DOHH2 (cell line): Measurements from ENCODE around the gene PITPNC1.

Source experiments
- H3F3A ChIP-seq: fragments of 200-600 bp; sonication (generic), shearing (Covaris generic); 2 replicates; pipeline ENCODE4 v1.6.0; 2016; ENCODE audit warnings: antibody characterized with exemption, mild to moderate bottlenecking; ENCODE audit not compliant: control insufficient read depth, insufficient read depth
- H3K27ac ChIP-seq: fragments of 200-600 bp; sonication (generic); 2 replicates; pipeline ENCODE4 v1.5.1; 2014; ENCODE audit warnings: low read depth, mild to moderate bottlenecking, low read length, moderate library complexity
- H3K27me3 ChIP-seq: fragments of 200-600 bp; sonication (generic); 2 replicates; pipeline ENCODE4 v1.6.1; 2014; ENCODE audit warnings: mild to moderate bottlenecking, low read length, mixed read lengths; ENCODE audit not compliant: control insufficient read depth
- H3K36me3 ChIP-seq: fragments of 200-600 bp; sonication (generic); 2 replicates; pipeline ENCODE4 v1.6.1; 2014; ENCODE audit warnings: mild to moderate bottlenecking, low read length, moderate library complexity, mixed read lengths; ENCODE audit not compliant: control insufficient read depth
- H3K4me1 ChIP-seq: fragments of 200-600 bp; sonication (generic); 2 replicates; pipeline ENCODE4 v1.6.1; 2014; ENCODE audit warnings: mild to moderate bottlenecking, low read length, mixed read lengths; ENCODE audit not compliant: control insufficient read depth
- H3K4me2 ChIP-seq: fragments of 200-600 bp; sonication (generic); 2 replicates; pipeline ENCODE4 v1.6.0; 2014; ENCODE audit warnings: mild to moderate bottlenecking, low read length, moderate library complexity
- H3K4me3 ChIP-seq: fragments of 200-600 bp; sonication (generic); 2 replicates; pipeline ENCODE4 v1.5.1; 2014; ENCODE audit warnings: mild to moderate bottlenecking, low read length, mixed read lengths
- H3K79me2 ChIP-seq: fragments of 200-600 bp; sonication (generic); 2 replicates; pipeline ENCODE4 v1.6.1; 2014; ENCODE audit warnings: mild to moderate bottlenecking, low read length, mixed read lengths; ENCODE audit not compliant: control insufficient read depth
- H3K9me2 ChIP-seq: fragments of 200-600 bp; sonication (generic); replicated peaks from 2 replicates; pipeline ENCODE4 v1.6.1; 2014; ENCODE audit warnings: mild to moderate bottlenecking, low read length, mixed read lengths; ENCODE audit not compliant: control insufficient read depth
- H3K9me3 ChIP-seq: fragments of 200-600 bp; sonication (generic); 2 replicates; pipeline ENCODE4 v1.6.1; 2014; ENCODE audit warnings: antibody characterized with exemption, low read length, mixed read lengths; ENCODE audit not compliant: control insufficient read depth, insufficient read depth
- H4K20me1 ChIP-seq: fragments of 200-600 bp; sonication (generic); 2 replicates; pipeline ENCODE4 v1.6.0; 2014; ENCODE audit warnings: low read depth, mild to moderate bottlenecking, antibody characterized with exemption, low read length, moderate library complexity; ENCODE audit not compliant: control insufficient read depth, insufficient read depth
- CTCF ChIP-seq: fragments of 200-600 bp; sonication (generic); IDR thresholded peaks from one replicate; pipeline ENCODE4 v1.5.1; 2014; ENCODE audit warnings: antibody characterized with exemption, mild to moderate bottlenecking, low read depth, low read length; ENCODE audit not compliant: poor library complexity, severe bottlenecking
- EZH2phosphoT487 ChIP-seq: fragments of 200-600 bp; sonication (generic); IDR thresholded peaks from 2 replicates; pipeline ENCODE4 v1.6.1; 2017; ENCODE audit warnings: borderline replicate concordance, mild to moderate bottlenecking, antibody characterized with exemption, low read length, moderate library complexity, mixed read lengths

Gene PITPNC1

GRCh38 chr17:67623767-67624166 is 246.7 kb downstream of the PITPNC1 start:
- Histone ChIP-seq H3K79me2 (no peaks in the 10 kb centered on the region), H4K20me1 (no peaks in the 10 kb centered on the region), H3K36me3 (no peaks in the 10 kb centered on the region), H3K9me3 (no peaks in the 10 kb centered on the region), H3F3A (no peaks in the 10 kb centered on the region), H3K27me3 (no peaks in the 10 kb centered on the region), H3K9me2 (no peaks in the 10 kb centered on the region), H3K4me1 (no peaks in the 10 kb centered on the region), H3K4me3 (no peak overlapping the region), H3K4me2 (no peak overlapping the region), H3K27ac (no peak overlapping the region)
- TF ChIP-seq EZH2phosphoT487, result no peak
- no peak for TF ChIP-seq CTCF

GRCh38 chr17:67624886-67625656 is 248.0 kb downstream of the PITPNC1 start:
- TF ChIP-seq CTCF, result no peak
- no peak for TF ChIP-seq EZH2phosphoT487
- no peak overlapping the region for H3K27ac ChIP-seq
- H4K20me1 ChIP-seq, result no peaks in the 10 kb centered on the region
- no peak overlapping the region for H3K4me3 ChIP-seq
- H3K9me2 ChIP-seq, result no peaks in the 10 kb centered on the region
- no peaks in the 10 kb centered on the region for H3K36me3 ChIP-seq
- H3K4me2 ChIP-seq, result no peak overlapping the region
- no peaks in the 10 kb centered on the region for H3K9me3 ChIP-seq
- H3K4me1 ChIP-seq, result no peaks in the 10 kb centered on the region
- H3F3A ChIP-seq, result no peaks in the 10 kb centered on the region
- H3K27me3 ChIP-seq, result no peaks in the 10 kb centered on the region
- H3K79me2 ChIP-seq, result no peaks in the 10 kb centered on the region

GRCh38 chr17:67625971-67626370 is 248.9 kb downstream of the PITPNC1 start:
- H3K36me3 ChIP-seq, result no peaks in the 10 kb centered on the region
- H3K4me3 ChIP-seq, result no peak overlapping the region

GRCh38 chr17:67628580-67629013 is 251.5 kb downstream of the PITPNC1 start:
- no peaks in the 10 kb centered on the region for H3K9me3 ChIP-seq
- no peak overlapping the region for H3K27ac ChIP-seq
- H3K27me3 ChIP-seq, result no peaks in the 10 kb centered on the region
- no peaks in the 10 kb centered on the region for H3K9me2 ChIP-seq
- H3F3A ChIP-seq, result no peaks in the 10 kb centered on the region
- H3K36me3 ChIP-seq, result no peaks in the 10 kb centered on the region
- no peak overlapping the region for H3K4me3 ChIP-seq
- no peak for TF ChIP-seq EZH2phosphoT487
- peak; percentile 50 for TF ChIP-seq CTCF
- no peaks in the 10 kb centered on the region for H3K4me1 ChIP-seq
- no peaks in the 10 kb centered on the region for H4K20me1 ChIP-seq
- H3K4me2 ChIP-seq, result no peak overlapping the region
- no peaks in the 10 kb centered on the region for H3K79me2 ChIP-seq

More at GRCh38 chr17:67625971-67626370, 248.9 kb downstream of the PITPNC1 start:
- Histone ChIP-seq H3K79me2 (no peaks in the 10 kb centered on the region), H4K20me1 (no peaks in the 10 kb centered on the region), H3K9me2 (no peaks in the 10 kb centered on the region), H3K27ac (no peak overlapping the region), H3F3A (no peaks in the 10 kb centered on the region), H3K4me1 (no peaks in the 10 kb centered on the region), H3K4me2 (no peak overlapping the region), H3K9me3 (no peaks in the 10 kb centered on the region), H3K27me3 (no peaks in the 10 kb centered on the region)
- TF ChIP-seq EZH2phosphoT487, result no peak
